Activated CD4-positive, alpha-beta T cell treated with anti-CD3 and anti-CD28 coated beads for 36 hours (primary cell): ENCODE data around the gene RAB40B. TPM values are rescaled to one million over a fixed set of nuclear protein-coding genes. Genes with fewer than 3 reads are reported as not detected.
"Not testable (repeated sequence)": the region's sequence is repeated elsewhere in the genome, so short reads cannot be mapped to it uniquely, and the experiment has no call there.

Source experiments
- ATAC-seq: fragments of 200-7000 bp; cut with Tn5 transposase; one replicate; pipeline ENCODE4 v1.10.0; 2021; ENCODE audit warnings: mild to moderate bottlenecking, moderate library complexity
- CTCF ChIA-PET: fragments of 350-600 bp; sonication (Branson Sonifier 250); formaldehyde crosslinking; loops from one replicate; lab custom pipeline; 2021; ENCODE audit warnings: antibody characterized with exemption; lab: Charles Lee
- POLR2A ChIA-PET: fragments of 350-600 bp; sonication (Branson Sonifier 250); formaldehyde crosslinking; loops from one replicate; lab custom pipeline; 2021; ENCODE audit warnings: antibody characterized with exemption, inconsistent platforms; lab: Charles Lee
- DNase-seq: peaks from one replicate; pipeline ENCODE4 v3.0.0-alpha.2; 2020
- H3K27ac Mint-ChIP-seq: one replicate; pipeline ENCODE4 v1.8.0; 2021; ENCODE audit warnings: mixed read lengths
- H3K27me3 Mint-ChIP-seq: one replicate; pipeline ENCODE4 v1.8.0; 2021; ENCODE audit warnings: mixed read lengths
- H3K36me3 Mint-ChIP-seq: one replicate; pipeline ENCODE4 v1.8.0; 2021; ENCODE audit warnings: low read depth, mixed read lengths
- H3K4me1 Mint-ChIP-seq: one replicate; pipeline ENCODE4 v1.8.0; 2021; ENCODE audit warnings: mixed read lengths
- H3K4me3 Mint-ChIP-seq: one replicate; pipeline ENCODE4 v1.8.0; 2021; ENCODE audit warnings: mild to moderate bottlenecking, moderate library complexity, mixed read lengths
- H3K9me3 Mint-ChIP-seq: one replicate; pipeline ENCODE4 v1.8.0; 2021; ENCODE audit warnings: low read depth, mixed read lengths
- intact Hi-C, 2 experiments: fragments of 100-400 bp; cut with DNase I in 1 of 2; cut with micrococcal nuclease in 1 of 2; formaldehyde crosslinking; loops; one replicate each; pipeline versions ENCODE4 v1.14.2 to v1.15.1; 2022 to 2024; cut with DNase I, micrococcal nuclease
- total RNA-seq, 2 experiments: library from RNA; stranded (reverse); gene quantifications; one replicate each; pipeline ENCODE4 v1.2.3, GENCODE V29; 2021

Gene RAB40B, protein sequence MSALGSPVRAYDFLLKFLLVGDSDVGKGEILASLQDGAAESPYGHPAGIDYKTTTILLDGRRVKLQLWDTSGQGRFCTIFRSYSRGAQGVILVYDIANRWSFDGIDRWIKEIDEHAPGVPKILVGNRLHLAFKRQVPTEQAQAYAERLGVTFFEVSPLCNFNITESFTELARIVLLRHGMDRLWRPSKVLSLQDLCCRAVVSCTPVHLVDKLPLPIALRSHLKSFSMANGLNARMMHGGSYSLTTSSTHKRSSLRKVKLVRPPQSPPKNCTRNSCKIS
- total RNA-seq, result 1 to 10 TPM; 3.2 to 4.1 TPM

DNA sequence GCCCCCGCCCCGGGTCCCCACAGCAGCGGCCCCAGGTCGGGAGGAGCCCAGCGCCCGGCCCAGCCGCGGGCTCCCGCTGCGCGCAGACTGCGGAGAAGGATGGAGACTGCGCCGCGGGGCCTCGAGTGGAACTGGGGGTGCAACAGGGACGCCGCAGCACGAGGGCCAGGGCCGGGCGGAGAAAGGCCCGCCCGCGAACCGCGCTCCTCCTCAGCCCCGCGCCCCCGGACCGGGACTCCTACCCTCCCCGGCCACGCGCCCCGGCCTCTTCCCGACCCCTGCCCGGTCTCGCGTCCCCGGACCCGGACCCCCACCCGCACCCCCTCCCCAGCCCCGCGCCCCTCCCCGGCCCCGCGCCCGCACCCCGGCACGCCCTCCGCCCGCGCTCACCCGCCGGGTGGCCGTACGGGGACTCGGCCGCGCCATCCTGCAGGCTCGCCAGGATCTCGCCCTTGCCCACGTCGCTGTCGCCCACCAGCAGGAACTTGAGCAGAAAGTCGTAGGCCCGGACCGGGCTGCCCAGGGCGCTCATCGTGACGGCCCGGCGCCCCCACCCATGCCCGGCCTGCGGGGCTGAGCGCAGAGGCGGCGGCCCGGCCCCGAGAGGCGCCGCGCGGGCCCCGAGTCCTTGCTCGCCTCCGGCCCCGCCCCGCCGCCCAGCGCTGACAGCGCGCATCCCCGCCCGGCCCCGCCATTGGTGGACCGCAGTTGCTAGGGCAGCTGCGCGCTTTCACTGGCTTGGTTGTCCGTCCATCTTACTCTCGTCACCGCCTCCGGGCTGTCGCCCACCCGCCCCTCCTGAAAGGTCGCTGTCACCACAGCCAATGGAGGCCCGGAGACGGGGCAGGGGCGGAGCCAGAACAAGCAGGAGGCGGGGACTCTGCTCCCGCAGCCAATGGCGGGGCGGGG is at the start of gene RAB40B:
RAB40B (minus strand) TSS at position 634 of the 909 bp plus-strand sequence; CDS start at position 532, 102 bp downstream.
- peak within 1 kb of the TSS; percentile 51 for H3K27ac Mint-ChIP-seq
- intact Hi-C loops, result loop anchor here (1.0 to 5.0 kb wide), 6 partner anchors 18 to 786 kb away; partner anchors contain the start of genes WDR45B (in 2 of the 2), CYBC1 (in 1 of the 2), FN3KRP (in 1 of the 2) and PCYT2 (in 1 of the 2)

GRCh38 chr17:82745524-82745923 is 47.0 kb upstream of the RAB40B start:
- H3K36me3 Mint-ChIP-seq, result peaks cover 27% of the 10 kb centered on the region
- no peaks in the 10 kb centered on the region for H3K4me1 Mint-ChIP-seq
- no peak overlapping the region for H3K27ac Mint-ChIP-seq
- peaks cover 17% of the 10 kb centered on the region for H3K9me3 Mint-ChIP-seq
- ChIA-PET POLR2A (no interaction called here), CTCF (interaction anchor here (0.6 kb wide), 1 partner anchor 11 kb away, joined by 4 read pairs; no protein-coding TSS in a partner anchor)
- intact Hi-C loops, result no loop called here
- H3K4me3 Mint-ChIP-seq, result no peak overlapping the region
- DNase-seq (no peak), ATAC-seq (no peak)
- H3K27me3 Mint-ChIP-seq, result no peaks in the 10 kb centered on the region

More for the DNA sequence above, at the start of gene RAB40B:
- POLR2A ChIA-PET, result no interaction called here
- Mint-ChIP-seq H3K27me3 (peaks cover 3% of the 10 kb centered on the region), H3K36me3 (peaks cover 8% of the 10 kb centered on the region), H3K4me1 (peaks cover 10% of the 10 kb centered on the region), H3K4me3 (peak within 1 kb of the TSS; percentile 67), H3K9me3 (peaks cover 6% of the 10 kb centered on the region)
- CTCF ChIA-PET, result interaction anchor here (1.0 kb wide), 1 partner anchor 57 kb away, joined by 3 read pairs; no protein-coding TSS in a partner anchor
- peak; percentile 99 for DNase-seq
- ATAC-seq, result peak; percentile 99

DNA sequence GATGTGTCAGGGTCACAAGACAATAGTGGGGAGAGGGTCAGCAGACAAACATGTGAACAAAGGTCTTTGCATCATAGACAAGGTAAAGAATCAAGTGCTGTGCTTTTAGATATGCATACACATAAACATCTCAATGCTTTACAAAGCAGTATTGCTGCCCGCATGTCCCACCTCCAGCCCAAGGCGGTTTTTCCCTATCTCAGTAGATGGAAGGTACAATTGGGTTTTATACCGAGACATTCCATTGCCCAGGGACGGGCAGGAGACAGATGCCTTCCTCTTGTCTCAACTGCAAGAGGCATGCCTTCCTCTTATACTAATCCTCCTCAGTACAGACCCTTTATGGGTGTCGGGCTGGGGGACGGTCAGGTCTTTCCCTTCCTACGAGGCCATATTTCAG is 46.2 kb upstream of the RAB40B start:
- POLR2A ChIA-PET, intact Hi-C loops, ATAC-seq, H3K27ac Mint-ChIP-seq, DNase-seq, CTCF ChIA-PET, H3K4me3 Mint-ChIP-seq, H3K27me3 Mint-ChIP-seq, H3K4me1 Mint-ChIP-seq: not testable (repeated sequence)
- H3K36me3 Mint-ChIP-seq, result peaks cover 30% of the 10 kb centered on the region
- H3K9me3 Mint-ChIP-seq, result peaks cover 17% of the 10 kb centered on the region

- ChIA-PET POLR2A (no interaction called here), CTCF (no interaction called here)
- no peak overlapping the region for H3K27ac Mint-ChIP-seq
- no peak for ATAC-seq
- DNase-seq, result no peak
- peaks cover 15% of the 10 kb centered on the region for H3K9me3 Mint-ChIP-seq
- H3K4me3 Mint-ChIP-seq, result no peak overlapping the region
- no peaks in the 10 kb centered on the region for H3K4me1 Mint-ChIP-seq
- intact Hi-C loops, result no loop called here
- no peaks in the 10 kb centered on the region for H3K27me3 Mint-ChIP-seq
- H3K36me3 Mint-ChIP-seq, result peaks cover 24% of the 10 kb centered on the region
Measured at GRCh38 chr17:82743344-82744219, 45.1 kb upstream of the RAB40B start.

GRCh38 chr17:82740906-82741759 is 42.6 kb upstream of the RAB40B start:
- DNase-seq (no peak), ATAC-seq (no peak)
- H3K4me1 Mint-ChIP-seq, result peaks cover 1% of the 10 kb centered on the region
- no peak overlapping the region for H3K27ac Mint-ChIP-seq
- ChIA-PET CTCF (no interaction called here), POLR2A (no interaction called here)
- peaks cover 20% of the 10 kb centered on the region for H3K36me3 Mint-ChIP-seq
- no peak overlapping the region for H3K4me3 Mint-ChIP-seq
- H3K27me3 Mint-ChIP-seq, result no peaks in the 10 kb centered on the region
- peaks cover 10% of the 10 kb centered on the region for H3K9me3 Mint-ChIP-seq
- intact Hi-C loops, result no loop called here

DNA sequence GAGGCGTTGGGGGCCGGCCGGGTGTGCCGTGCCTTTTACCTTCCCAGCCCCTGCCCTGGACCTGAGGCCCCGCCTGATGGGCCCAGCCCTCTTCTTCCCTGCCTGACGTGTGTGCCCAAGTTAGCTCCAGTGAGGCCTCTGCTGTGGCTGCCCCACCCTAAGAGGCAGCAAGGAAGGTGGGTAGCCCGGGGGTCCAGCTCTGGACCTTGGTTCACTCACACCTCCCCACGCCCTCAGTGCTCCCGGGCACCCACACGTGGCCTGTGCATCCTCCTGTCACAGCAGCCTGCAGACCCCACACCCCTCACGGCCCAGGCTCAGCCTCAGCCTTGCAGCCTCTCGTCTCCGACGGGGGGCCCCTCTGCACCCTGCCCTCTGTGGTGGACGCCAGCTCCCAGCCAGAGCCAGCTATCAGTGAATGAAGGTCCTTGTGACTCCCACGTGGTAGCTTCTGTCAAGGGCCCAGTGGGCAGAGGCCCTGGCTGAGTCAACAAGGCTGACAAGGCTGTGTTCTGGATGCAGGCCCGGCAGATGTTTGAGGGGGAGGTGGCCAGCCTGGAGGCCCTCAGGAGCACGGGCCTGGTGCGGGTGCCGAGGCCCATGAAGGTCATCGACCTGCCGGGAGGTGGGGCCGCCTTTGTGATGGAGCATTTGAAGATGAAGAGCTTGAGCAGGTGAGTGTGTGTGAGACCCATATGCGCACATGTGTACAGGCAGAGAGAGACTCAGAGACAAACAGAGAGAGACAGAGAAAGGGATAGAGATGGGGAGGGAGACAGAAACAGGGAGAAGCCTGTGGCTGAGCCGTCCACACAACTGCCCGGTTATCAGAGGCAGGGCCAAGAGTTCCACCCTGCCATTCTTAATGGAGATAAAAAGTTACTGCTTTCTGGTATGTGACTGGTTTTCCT is 39.7 kb upstream of the RAB40B start:
- no peaks in the 10 kb centered on the region for H3K27me3 Mint-ChIP-seq
- peaks cover 25% of the 10 kb centered on the region for H3K36me3 Mint-ChIP-seq
- ATAC-seq, result no peak

GRCh38 chr17:82736511-82737185 is 38.1 kb upstream of the RAB40B start:
- intact Hi-C loops, result no loop called here
- no peak for ATAC-seq
- H3K36me3 Mint-ChIP-seq, result peaks cover 34% of the 10 kb centered on the region
- H3K4me3 Mint-ChIP-seq, result no peak overlapping the region
- no peaks in the 10 kb centered on the region for H3K27me3 Mint-ChIP-seq
- POLR2A ChIA-PET, result no interaction called here
- H3K4me1 Mint-ChIP-seq, result peaks cover 2% of the 10 kb centered on the region
- no peak for DNase-seq
- CTCF ChIA-PET, result interaction anchor here (0.6 kb wide), 1 partner anchor 73 kb away, joined by 3 read pairs; no protein-coding TSS in a partner anchor
- H3K27ac Mint-ChIP-seq, result no peak overlapping the region
- H3K9me3 Mint-ChIP-seq, result peaks cover 14% of the 10 kb centered on the region

More for the DNA sequence above, 39.7 kb upstream of the RAB40B start:
- ChIA-PET CTCF (no interaction called here), POLR2A (interaction anchor here (0.5 kb wide), 1 partner anchor 15 kb away, joined by 3 read pairs; no protein-coding TSS in a partner anchor)
- H3K27ac Mint-ChIP-seq, result no peak overlapping the region
- intact Hi-C loops, result no loop called here
- DNase-seq, result no peak
- no peak overlapping the region for H3K4me3 Mint-ChIP-seq
- peaks cover 11% of the 10 kb centered on the region for H3K9me3 Mint-ChIP-seq
- H3K4me1 Mint-ChIP-seq, result peaks cover 2% of the 10 kb centered on the region

- ATAC-seq (peak; percentile 70), DNase-seq (peak; percentile 49)
- POLR2A ChIA-PET, result no interaction called here
- Mint-ChIP-seq H3K27me3 (no peaks in the 10 kb centered on the region), H3K9me3 (peaks cover 6% of the 10 kb centered on the region), H3K4me3 (peak within 1 kb of the TSS; percentile 49), H3K4me1 (peaks cover 2% of the 10 kb centered on the region), H3K36me3 (peaks cover 24% of the 10 kb centered on the region), H3K27ac (peak within 1 kb of the TSS; percentile 25)
- CTCF ChIA-PET, result interaction anchor here (0.6 kb wide), 1 partner anchor 10 kb away, joined by 4 read pairs; no protein-coding TSS in a partner anchor
- intact Hi-C loops, result loop anchor here in 1 of 2 experiments (2.0 kb wide), 1 partner anchor 16 kb away; no protein-coding TSS in a partner anchor
Measured at GRCh38 chr17:82734987-82735866, 36.7 kb upstream of the RAB40B start, which contains the start of gene FN3K. Gene FN3K, plus strand, starts transcription at chr17:82735615. Its CDS starts 22 bp downstream, at chr17:82735637.
